Activated naive CD4-positive, alpha-beta T cell (primary cell): ENCODE results near the gene CRHR2.
"Not testable (repeated sequence)": the region's sequence is repeated elsewhere in the genome, so short reads cannot be mapped to it uniquely, and the experiment has no call there.

Experiments used
- DNase-seq, 4 experiments: peaks; one replicate each; lab custom pipeline; 2025; lab: John Stamatoyannopoulos, UW

The CRHR2 gene

GRCh38 chr7:30654296-30655090 lies 27.8 kb downstream of the CRHR2 start:
- DNase-seq = no peak

- DNase-seq = no peak
These were observed 29.3 kb downstream of the CRHR2 start for GRCh38 chr7:30652698-30653641.

GRCh38 chr7:30652132-30652531 lies 30.1 kb downstream of the CRHR2 start:
- no peak for DNase-seq

- DNase-seq = no peak
These were observed 31.8 kb downstream of the CRHR2 start for GRCh38 chr7:30650421-30650808.

GRCh38 chr7:30649717-30650420 lies 32.4 kb downstream of the CRHR2 start:
- no peak for DNase-seq

GRCh38 chr7:30648744-30649540 lies 33.3 kb downstream of the CRHR2 start:
- DNase-seq = no peak

- no peak for DNase-seq
These were observed 34.5 kb downstream of the CRHR2 start for GRCh38 chr7:30647589-30648364.

GRCh38 chr7:30646154-30646553 lies 36.1 kb downstream of the CRHR2 start:
- DNase-seq = no peak

- no peak for DNase-seq
These were observed 36.6 kb downstream of the CRHR2 start for GRCh38 chr7:30645661-30646060.

GRCh38 chr7:30644286-30644955 lies 37.8 kb downstream of the CRHR2 start:
- no peak for DNase-seq

GRCh38 chr7:30642789-30643188 lies 39.5 kb downstream of the CRHR2 start:
- no peak for DNase-seq

GRCh38 chr7:30642322-30642721 lies 39.9 kb downstream of the CRHR2 start:
- DNase-seq = not testable (repeated sequence)

- DNase-seq = no peak
These were observed 46.5 kb downstream of the CRHR2 start for GRCh38 chr7:30635798-30636197.

GRCh38 chr7:30634634-30635201 lies 47.5 kb downstream of the CRHR2 start:
- DNase-seq = no peak

- DNase-seq = no peak
These were observed 48.0 kb downstream of the CRHR2 start for GRCh38 chr7:30634193-30634626.

- DNase-seq = no peak
These were observed 49.0 kb downstream of the CRHR2 start for GRCh38 chr7:30633223-30633622.

GRCh38 chr7:30630986-30631385 lies 51.3 kb downstream of the CRHR2 start:
- DNase-seq = no peak

GRCh38 chr7:30627026-30627425 lies 55.2 kb downstream of the CRHR2 start:
- no peak for DNase-seq

- DNase-seq = no peak
These were observed 57.0 kb downstream of the CRHR2 start for GRCh38 chr7:30625283-30625682.

- no peak for DNase-seq
These were observed 63.3 kb downstream of the CRHR2 start for GRCh38 chr7:30618961-30619360.
